ENCODE results near the gene PDIA5. TPM values are rescaled to one million over a fixed set of nuclear protein-coding genes. Genes with fewer than 3 reads are reported as not detected.

The PDIA5 gene
- total RNA-seq, 4 donors from 2014 or later, result 34.0 to 52.4 (median 44.6) TPM

- DNase-seq, result peak in 1 of 2 donors; percentile 36
- H3K4me3 ChIP-seq (replicated peaks in 1 of 3), result no peak overlapping the region
- no peaks in the 10 kb centered on the region for H3K9me3 ChIP-seq
- H3K27ac ChIP-seq, result peak overlapping the region in 1 of 3 donors; percentile 29
- TF ChIP-seq POLR2A (IDR thresholded peaks at IDR 0.05) (no peak), CTCF (IDR thresholded peaks at IDR 0.05) (no peak)
- 76 to 78% methylated on average over 6 of the region's 6 CpGs for WGBS, 2 donors
- peaks cover 8 to 9% of the 10 kb centered on the region in 2 donors for H3K36me3 ChIP-seq
- peaks cover 26 to 40% of the 10 kb centered on the region in 2 donors for H3K4me1 ChIP-seq
- H3K27me3 ChIP-seq, result no peaks in the 10 kb centered on the region
- intact Hi-C loops (cut with DNase I), result no loop called here
Measured at GRCh38 chr3:123098426-123099330, 31.9 kb downstream of the PDIA5 start.

GRCh38 chr3:123099331-123100192, 32.7 kb downstream of the PDIA5 start:
- TF ChIP-seq CTCF (IDR thresholded peaks at IDR 0.05), result no peak
- no peak for TF ChIP-seq POLR2A (IDR thresholded peaks at IDR 0.05)
- H3K27me3 ChIP-seq, result no peaks in the 10 kb centered on the region
- H3K36me3 ChIP-seq, result peaks cover 9 to 14% of the 10 kb centered on the region in 2 donors
- no peak overlapping the region for H3K4me3 ChIP-seq (replicated peaks in 1 of 3)
- WGBS, 2 donors, result 79 to 85% methylated on average over 11 to 12 of the region's 12 CpGs
- no peak for DNase-seq
- H3K4me1 ChIP-seq, result peaks cover 26 to 40% of the 10 kb centered on the region in 2 donors
- H3K27ac ChIP-seq, result peak overlapping the region in 1 of 3 donors; percentile 29
- intact Hi-C loops (cut with DNase I), result no loop called here
- H3K9me3 ChIP-seq, result no peaks in the 10 kb centered on the region

GRCh38 chr3:123100193-123100776, 33.5 kb downstream of the PDIA5 start:
- Histone ChIP-seq H3K4me3 (replicated peaks in 1 of 3) (no peak overlapping the region), H3K27ac (no peak overlapping the region), H3K9me3 (no peaks in the 10 kb centered on the region), H3K27me3 (no peaks in the 10 kb centered on the region), H3K36me3 (peaks cover 9 to 14% of the 10 kb centered on the region in 2 donors), H3K4me1 (peaks cover 26 to 41% of the 10 kb centered on the region in 2 donors)
- intact Hi-C loops (cut with DNase I), result no loop called here
- DNase-seq, result no peak
- 85 to 90% methylated on average over 7 to 8 of the region's 8 CpGs for WGBS, 2 donors
- TF ChIP-seq POLR2A (IDR thresholded peaks at IDR 0.05) (no peak), CTCF (IDR thresholded peaks at IDR 0.05) (no peak)

- H3K27me3 ChIP-seq, result no peaks in the 10 kb centered on the region
- no peak for DNase-seq
- TF ChIP-seq POLR2A (IDR thresholded peaks at IDR 0.05) (no peak), CTCF (IDR thresholded peaks at IDR 0.05) (no peak)
- peaks cover 21 to 34% of the 10 kb centered on the region in 2 donors for H3K4me1 ChIP-seq
- H3K36me3 ChIP-seq, result peaks cover 10 to 14% of the 10 kb centered on the region in 2 donors
- H3K9me3 ChIP-seq, result no peaks in the 10 kb centered on the region
- WGBS, 2 donors, result 95 to 99% methylated on average over 2 of the region's 2 CpGs
- H3K4me3 ChIP-seq (replicated peaks in 1 of 3), result no peak overlapping the region
- intact Hi-C loops (cut with DNase I), result no loop called here
- H3K27ac ChIP-seq, result no peak overlapping the region
Measured at GRCh38 chr3:123102249-123102648, 35.4 kb downstream of the PDIA5 start.
